Measurements from ENCODE around the gene ACTL8. TPM values are rescaled to one million over a fixed set of nuclear protein-coding genes. Genes with fewer than 3 reads are reported as not detected.

ACTL8 gene
- total RNA-seq, 1 donor from 2014 or later, result not detected

DNA sequence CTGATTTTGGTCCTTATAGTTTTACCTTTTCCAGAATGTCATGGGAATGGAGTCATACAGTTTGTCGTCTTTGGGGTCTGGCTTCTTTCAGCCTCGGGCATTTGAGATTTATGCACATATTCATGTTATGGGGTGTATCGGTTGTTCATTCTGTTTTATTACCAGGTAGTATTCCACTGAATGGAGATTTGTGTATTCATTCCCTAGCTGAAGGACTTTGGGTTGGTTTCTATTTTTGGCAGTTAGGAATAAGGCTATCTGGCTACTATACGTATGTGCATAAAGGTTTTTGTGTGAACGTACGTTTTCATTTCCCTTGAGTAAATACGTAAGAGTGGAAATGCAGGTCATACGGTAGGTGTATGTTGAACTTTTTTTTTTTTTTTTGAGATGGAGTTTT, 65.1 kb downstream of the ACTL8 start:
- no peak overlapping the region for H3K27ac Mint-ChIP-seq
- H3K4me1 Mint-ChIP-seq, result no peaks in the 10 kb centered on the region
- H3K36me3 Mint-ChIP-seq, result no peaks in the 10 kb centered on the region
- peaks cover 3% of the 10 kb centered on the region for H3K9me3 Mint-ChIP-seq
- no peak for TF ChIP-seq CTCF (IDR thresholded peaks at IDR 0.05; ENCODE audit: unreplicated experiment)
- DNase-seq (ENCODE audit: low spot score in 2 of 2, unreplicated experiment in 2 of 2), result no peak
- H3K27me3 Mint-ChIP-seq (ENCODE audit: low read depth), result peaks cover 53% of the 10 kb centered on the region
- H3K4me3 Mint-ChIP-seq, result no peak overlapping the region

DNA sequence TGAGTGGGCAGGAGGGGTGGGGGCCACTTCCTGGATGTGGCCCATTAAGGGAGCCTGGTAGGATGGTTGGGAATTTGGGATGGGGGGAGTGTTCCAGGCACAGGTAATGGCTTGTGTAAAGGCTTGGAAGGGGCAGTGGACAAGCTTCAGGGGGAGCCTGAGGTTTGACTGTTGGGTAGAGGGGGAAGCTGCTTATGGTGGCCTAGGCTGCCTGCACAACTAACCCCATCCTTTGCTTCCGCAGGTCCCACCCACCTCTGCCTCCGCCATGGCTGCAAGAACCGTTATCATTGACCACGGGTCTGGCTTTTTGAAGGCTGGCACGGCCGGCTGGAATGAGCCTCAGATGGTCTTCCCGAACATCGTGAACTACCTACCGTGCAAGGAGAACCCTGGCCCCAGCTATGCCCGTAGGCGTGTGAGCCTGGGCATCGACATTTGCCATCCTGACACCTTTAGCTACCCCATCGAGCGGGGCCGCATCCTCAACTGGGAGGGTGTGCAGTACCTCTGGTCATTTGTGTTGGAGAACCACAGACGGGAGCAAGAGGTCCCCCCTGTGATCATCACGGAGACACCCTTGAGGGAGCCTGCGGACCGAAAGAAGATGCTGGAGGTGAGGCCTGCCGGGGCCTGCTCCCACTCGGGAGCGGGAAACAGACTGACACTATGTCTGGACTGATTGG, 67.8 kb downstream of the ACTL8 start:
- H3K4me1 Mint-ChIP-seq, result no peaks in the 10 kb centered on the region
- no peak overlapping the region for H3K27ac Mint-ChIP-seq
- TF ChIP-seq CTCF (IDR thresholded peaks at IDR 0.05; ENCODE audit: unreplicated experiment), result no peak
- no peak overlapping the region for H3K4me3 Mint-ChIP-seq
- H3K36me3 Mint-ChIP-seq, result no peaks in the 10 kb centered on the region
- no peaks in the 10 kb centered on the region for H3K9me3 Mint-ChIP-seq
- peaks cover 61% of the 10 kb centered on the region for H3K27me3 Mint-ChIP-seq (ENCODE audit: low read depth)
- no peak for DNase-seq (ENCODE audit: low spot score in 2 of 2, unreplicated experiment in 2 of 2)

DNA sequence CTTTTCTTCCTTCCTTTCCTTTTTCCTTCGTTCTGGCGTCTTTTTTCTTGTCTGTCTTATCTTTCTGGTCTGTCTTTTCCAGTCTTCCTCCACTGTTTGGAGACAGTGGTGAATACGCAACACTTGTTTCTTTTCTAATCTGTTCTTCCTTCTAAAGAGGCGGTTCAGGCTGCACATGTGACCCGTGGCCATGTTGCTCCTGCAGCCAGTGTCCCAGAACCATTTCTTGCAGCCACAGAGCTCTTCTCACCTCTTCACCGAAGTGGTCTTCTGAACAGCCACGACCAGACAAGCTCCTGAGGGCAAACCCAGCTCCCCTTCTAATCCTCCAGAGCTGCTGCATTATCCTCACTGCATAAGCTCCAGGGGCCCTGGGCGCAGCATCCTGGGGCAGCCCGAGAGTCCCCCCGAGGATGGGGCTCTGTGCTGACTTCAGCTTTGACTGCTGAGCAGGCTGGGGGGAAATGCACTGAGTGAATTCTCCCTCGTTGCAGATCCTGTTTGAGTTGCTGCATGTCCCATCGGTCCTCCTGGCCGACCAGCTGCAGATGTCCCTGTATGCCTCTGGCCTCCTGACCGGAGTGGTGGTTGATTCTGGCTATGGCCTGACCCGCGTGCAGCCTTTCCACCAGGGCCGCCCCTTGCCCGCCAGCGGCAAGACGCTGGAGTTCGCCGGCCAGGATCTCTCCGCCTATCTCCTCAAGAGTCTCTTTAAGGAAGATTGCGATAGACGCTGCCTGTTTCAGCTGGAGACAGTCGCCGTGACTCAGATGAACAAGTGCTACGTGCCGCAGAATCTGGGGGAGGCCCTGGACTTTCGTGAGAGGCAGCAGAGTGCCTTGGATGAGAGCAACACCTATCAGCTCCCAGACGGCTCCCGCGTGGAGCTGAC, 70.4 kb downstream of the ACTL8 start:
- no peak for TF ChIP-seq CTCF (IDR thresholded peaks at IDR 0.05; ENCODE audit: unreplicated experiment)
- H3K9me3 Mint-ChIP-seq, result no peaks in the 10 kb centered on the region
- no peak overlapping the region for H3K27ac Mint-ChIP-seq
- no peaks in the 10 kb centered on the region for H3K4me1 Mint-ChIP-seq
- no peaks in the 10 kb centered on the region for H3K36me3 Mint-ChIP-seq
- peaks cover 66% of the 10 kb centered on the region for H3K27me3 Mint-ChIP-seq (ENCODE audit: low read depth)
- no peak for DNase-seq (ENCODE audit: low spot score in 2 of 2, unreplicated experiment in 2 of 2)
- H3K4me3 Mint-ChIP-seq, result no peak overlapping the region

- Mint-ChIP-seq H3K27ac (no peak overlapping the region), H3K4me3 (no peak overlapping the region), H3K4me1 (no peaks in the 10 kb centered on the region), H3K9me3 (no peaks in the 10 kb centered on the region), H3K27me3 (ENCODE audit: low read depth) (peaks cover 68% of the 10 kb centered on the region), H3K36me3 (no peaks in the 10 kb centered on the region)
- DNase-seq (ENCODE audit: low spot score in 2 of 2, unreplicated experiment in 2 of 2), result peak; percentile 40 to 61
- peak; percentile 58 for TF ChIP-seq CTCF (IDR thresholded peaks at IDR 0.05; ENCODE audit: unreplicated experiment)
Measured at GRCh38 chr1:17826165-17826488, 71.0 kb downstream of the ACTL8 start.

- H3K9me3 Mint-ChIP-seq, result no peaks in the 10 kb centered on the region
- no peak for TF ChIP-seq CTCF (IDR thresholded peaks at IDR 0.05; ENCODE audit: unreplicated experiment)
- no peak overlapping the region for H3K4me3 Mint-ChIP-seq
- no peak overlapping the region for H3K27ac Mint-ChIP-seq
- H3K4me1 Mint-ChIP-seq, result no peaks in the 10 kb centered on the region
- peaks cover 66% of the 10 kb centered on the region for H3K27me3 Mint-ChIP-seq (ENCODE audit: low read depth)
- DNase-seq (ENCODE audit: low spot score in 2 of 2, unreplicated experiment in 2 of 2), result no peak
- no peaks in the 10 kb centered on the region for H3K36me3 Mint-ChIP-seq
Measured at GRCh38 chr1:17828991-17829390, 73.9 kb downstream of the ACTL8 start.

All from mesothelial cell of epicardium (in vitro differentiated cells).